Left ventricle myocardium inferior (tissue), 1 donor: ENCODE measurements around the gene COX11. TPM values are rescaled to one million over a fixed set of nuclear protein-coding genes. Genes with fewer than 3 reads are reported as not detected.

Experiments used
- DNase-seq: peaks from one replicate; pipeline ENCODE4 v3.0.0-alpha.2; 2020
- H3K27ac ChIP-seq: fragments of 200-600 bp; replicated peaks from 2 replicates; pipeline ENCODE4 v1.8.0; 2021
- H3K27me3 ChIP-seq: fragments of 200-600 bp; 2 replicates; pipeline ENCODE4 v1.8.0; 2021; ENCODE audit warnings: low read depth
- H3K36me3 ChIP-seq: fragments of 200-600 bp; 2 replicates; pipeline ENCODE4 v1.8.0; 2021
- H3K4me1 ChIP-seq: fragments of 200-600 bp; 2 replicates; pipeline ENCODE4 v1.8.0; 2021
- H3K4me3 ChIP-seq: fragments of 200-600 bp; 2 replicates; pipeline ENCODE4 v1.8.0; 2021; ENCODE audit warnings: mild to moderate bottlenecking, moderate library complexity
- H3K9me3 ChIP-seq: fragments of 200-600 bp; replicated peaks from 2 replicates; pipeline ENCODE4 v1.8.0; 2021
- intact Hi-C: fragments of 100-400 bp; cut with micrococcal nuclease; formaldehyde crosslinking; loops from one replicate; pipeline ENCODE4 v1.11.0; 2022
- total RNA-seq: library from RNA; stranded (reverse); fragmentation: NEBNext Ultra II Directional; extraction: Animal tissue kit (Norgen Biotek cat#: 25700); gene quantifications from one replicate; pipeline ENCODE4 v1.2.1, GENCODE V29; 2021
- TF ChIP-seq, protein P1 (sequence below): fragments of 200-600 bp; IDR thresholded peaks from 2 replicates; pipeline ENCODE4 v1.8.0; 2021; ENCODE audit warnings: antibody characterized with exemption, mild to moderate bottlenecking, borderline replicate concordance
- donor health status: DM: no; HTN: yes; CAD: no; lungs with severe emphysema.

Gene COX11
- total RNA-seq, 1 donor from 2014 or later = 66.8 TPM

DNA sequence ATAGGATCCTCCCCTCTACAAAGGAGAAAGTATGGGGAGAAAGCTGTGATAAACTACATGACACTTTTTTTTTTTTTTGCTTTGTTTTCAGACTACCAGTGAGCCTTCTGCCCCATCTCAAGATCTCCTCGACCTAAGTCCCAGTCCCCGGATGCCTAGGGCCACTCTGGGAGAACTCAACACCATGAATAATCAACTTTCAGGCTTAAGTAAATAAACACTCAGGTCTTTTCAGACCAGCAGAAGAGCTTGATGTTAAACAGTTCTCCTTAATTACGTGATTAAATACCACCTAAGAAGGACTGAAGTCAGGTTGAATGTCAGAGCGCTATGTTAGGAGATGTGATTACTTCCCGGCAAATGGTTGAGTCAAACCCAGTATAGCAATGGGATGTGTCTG lies 31.4 kb downstream of the COX11 start:
- no peaks in the 10 kb centered on the region for H3K4me1 ChIP-seq
- TF ChIP-seq, protein P1, sequence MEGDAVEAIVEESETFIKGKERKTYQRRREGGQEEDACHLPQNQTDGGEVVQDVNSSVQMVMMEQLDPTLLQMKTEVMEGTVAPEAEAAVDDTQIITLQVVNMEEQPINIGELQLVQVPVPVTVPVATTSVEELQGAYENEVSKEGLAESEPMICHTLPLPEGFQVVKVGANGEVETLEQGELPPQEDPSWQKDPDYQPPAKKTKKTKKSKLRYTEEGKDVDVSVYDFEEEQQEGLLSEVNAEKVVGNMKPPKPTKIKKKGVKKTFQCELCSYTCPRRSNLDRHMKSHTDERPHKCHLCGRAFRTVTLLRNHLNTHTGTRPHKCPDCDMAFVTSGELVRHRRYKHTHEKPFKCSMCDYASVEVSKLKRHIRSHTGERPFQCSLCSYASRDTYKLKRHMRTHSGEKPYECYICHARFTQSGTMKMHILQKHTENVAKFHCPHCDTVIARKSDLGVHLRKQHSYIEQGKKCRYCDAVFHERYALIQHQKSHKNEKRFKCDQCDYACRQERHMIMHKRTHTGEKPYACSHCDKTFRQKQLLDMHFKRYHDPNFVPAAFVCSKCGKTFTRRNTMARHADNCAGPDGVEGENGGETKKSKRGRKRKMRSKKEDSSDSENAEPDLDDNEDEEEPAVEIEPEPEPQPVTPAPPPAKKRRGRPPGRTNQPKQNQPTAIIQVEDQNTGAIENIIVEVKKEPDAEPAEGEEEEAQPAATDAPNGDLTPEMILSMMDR = no peak
- no peak overlapping the region for H3K4me3 ChIP-seq
- intact Hi-C loops = no loop called here
- no peak for DNase-seq
- no peak overlapping the region for H3K27ac ChIP-seq
- no peaks in the 10 kb centered on the region for H3K9me3 ChIP-seq
- H3K36me3 ChIP-seq = peaks cover 32% of the 10 kb centered on the region
- no peaks in the 10 kb centered on the region for H3K27me3 ChIP-seq

- Histone ChIP-seq H3K4me1 (no peaks in the 10 kb centered on the region), H3K27ac (no peak overlapping the region), H3K27me3 (no peaks in the 10 kb centered on the region), H3K36me3 (peaks cover 36% of the 10 kb centered on the region), H3K9me3 (no peaks in the 10 kb centered on the region), H3K4me3 (no peak overlapping the region)
- TF ChIP-seq, protein P1 = no peak
- intact Hi-C loops = no loop called here
- DNase-seq = no peak
Observed at GRCh38 chr17:54935471-54935870, 33.0 kb downstream of the COX11 start.

DNA sequence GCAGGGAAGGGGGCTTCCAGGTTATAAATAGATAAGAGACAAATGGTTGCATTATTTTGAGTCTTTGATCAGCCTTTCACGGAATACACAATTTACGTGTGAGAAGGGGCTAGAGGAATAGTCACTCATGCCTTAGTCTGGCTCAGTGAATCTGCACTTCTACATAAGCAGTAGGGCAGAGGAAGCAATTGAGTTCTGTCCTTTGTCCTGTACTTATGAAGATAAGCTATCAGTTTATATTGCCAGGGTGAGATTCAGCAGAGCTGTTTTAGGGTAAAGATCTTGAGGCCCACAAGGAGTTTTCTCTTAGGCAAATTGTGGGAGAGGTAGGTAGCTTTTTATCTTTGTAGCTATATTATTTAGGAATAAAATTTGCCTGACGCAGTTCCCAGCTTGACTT lies 34.5 kb downstream of the COX11 start:
- intact Hi-C loops = no loop called here
- TF ChIP-seq, protein P1 = no peak
- no peak for DNase-seq
- H3K9me3 ChIP-seq = no peaks in the 10 kb centered on the region
- peaks cover 36% of the 10 kb centered on the region for H3K36me3 ChIP-seq
- H3K4me1 ChIP-seq = no peaks in the 10 kb centered on the region
- H3K4me3 ChIP-seq = no peak overlapping the region
- no peak overlapping the region for H3K27ac ChIP-seq
- H3K27me3 ChIP-seq = no peaks in the 10 kb centered on the region

- H3K4me1 ChIP-seq = no peaks in the 10 kb centered on the region
- H3K27ac ChIP-seq = no peak overlapping the region
- TF ChIP-seq, protein P1 = no peak
- peaks cover 36% of the 10 kb centered on the region for H3K36me3 ChIP-seq
- intact Hi-C loops = no loop called here
- no peak for DNase-seq
- no peak overlapping the region for H3K4me3 ChIP-seq
- H3K27me3 ChIP-seq = no peaks in the 10 kb centered on the region
- no peaks in the 10 kb centered on the region for H3K9me3 ChIP-seq
Observed at GRCh38 chr17:54932711-54933110, 35.7 kb downstream of the COX11 start.

GRCh38 chr17:54927525-54927924 lies 40.9 kb downstream of the COX11 start:
- Histone ChIP-seq H3K36me3 (peaks cover 15% of the 10 kb centered on the region), H3K27ac (no peak overlapping the region), H3K4me3 (no peak overlapping the region), H3K27me3 (no peaks in the 10 kb centered on the region), H3K4me1 (no peaks in the 10 kb centered on the region), H3K9me3 (no peaks in the 10 kb centered on the region)
- intact Hi-C loops = no loop called here
- no peak for DNase-seq
- TF ChIP-seq, protein P1 = no peak

DNA sequence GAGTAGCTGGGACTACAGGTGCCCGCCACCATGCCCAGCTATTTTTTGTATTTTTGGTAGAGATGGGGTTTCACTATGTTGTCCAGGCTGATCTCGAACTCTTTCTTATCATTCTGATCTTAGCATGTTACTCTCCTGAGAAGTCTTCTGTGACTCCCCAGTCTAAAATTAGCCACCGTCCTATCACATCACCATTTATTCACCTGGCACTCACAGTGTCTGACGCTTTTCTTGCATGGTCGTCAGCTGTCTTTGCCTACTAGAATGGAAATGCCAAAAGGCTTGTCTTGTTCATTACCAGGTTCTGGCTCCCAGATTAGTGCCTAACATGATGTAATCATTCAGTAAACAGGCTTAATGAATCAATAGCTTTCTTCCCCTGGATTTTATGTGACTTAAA lies 44.0 kb downstream of the COX11 start:
- Histone ChIP-seq H3K27me3 (no peaks in the 10 kb centered on the region), H3K9me3 (no peaks in the 10 kb centered on the region), H3K4me1 (no peaks in the 10 kb centered on the region), H3K36me3 (no peaks in the 10 kb centered on the region), H3K27ac (no peak overlapping the region), H3K4me3 (no peak overlapping the region)
- DNase-seq = no peak
- intact Hi-C loops = no loop called here
- TF ChIP-seq, protein P1 = no peak
